GM18870 (cell line): Measurements from ENCODE around the gene LBR.

Source experiments
- ATAC-seq: cut with Tn5 transposase; IDR thresholded peaks from one replicate; pipeline ENCODE4 v1.9.1; 2021; ENCODE audit warnings: moderate library complexity; ENCODE audit not compliant: unreplicated experiment

LBR gene

DNA sequence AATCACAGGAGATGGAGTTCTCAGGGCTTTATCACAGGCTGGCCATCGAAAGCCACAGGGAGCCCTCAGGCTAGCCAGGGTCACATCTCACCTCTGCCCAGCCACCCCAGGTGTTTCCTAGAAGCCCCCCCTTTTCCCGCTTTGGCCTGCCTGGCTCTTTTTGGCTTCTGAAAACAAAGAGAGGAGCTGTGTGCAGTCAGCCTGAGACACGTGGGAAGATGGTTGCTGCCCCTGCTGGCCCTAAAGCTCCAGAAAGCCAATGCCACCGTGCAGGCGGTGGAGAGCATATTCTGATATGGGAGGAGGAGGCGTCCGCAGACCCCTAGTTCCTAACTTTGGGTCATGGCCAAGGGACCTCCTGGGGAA is 18.7 kb upstream of the LBR start:
- ATAC-seq, result no peak

DNA sequence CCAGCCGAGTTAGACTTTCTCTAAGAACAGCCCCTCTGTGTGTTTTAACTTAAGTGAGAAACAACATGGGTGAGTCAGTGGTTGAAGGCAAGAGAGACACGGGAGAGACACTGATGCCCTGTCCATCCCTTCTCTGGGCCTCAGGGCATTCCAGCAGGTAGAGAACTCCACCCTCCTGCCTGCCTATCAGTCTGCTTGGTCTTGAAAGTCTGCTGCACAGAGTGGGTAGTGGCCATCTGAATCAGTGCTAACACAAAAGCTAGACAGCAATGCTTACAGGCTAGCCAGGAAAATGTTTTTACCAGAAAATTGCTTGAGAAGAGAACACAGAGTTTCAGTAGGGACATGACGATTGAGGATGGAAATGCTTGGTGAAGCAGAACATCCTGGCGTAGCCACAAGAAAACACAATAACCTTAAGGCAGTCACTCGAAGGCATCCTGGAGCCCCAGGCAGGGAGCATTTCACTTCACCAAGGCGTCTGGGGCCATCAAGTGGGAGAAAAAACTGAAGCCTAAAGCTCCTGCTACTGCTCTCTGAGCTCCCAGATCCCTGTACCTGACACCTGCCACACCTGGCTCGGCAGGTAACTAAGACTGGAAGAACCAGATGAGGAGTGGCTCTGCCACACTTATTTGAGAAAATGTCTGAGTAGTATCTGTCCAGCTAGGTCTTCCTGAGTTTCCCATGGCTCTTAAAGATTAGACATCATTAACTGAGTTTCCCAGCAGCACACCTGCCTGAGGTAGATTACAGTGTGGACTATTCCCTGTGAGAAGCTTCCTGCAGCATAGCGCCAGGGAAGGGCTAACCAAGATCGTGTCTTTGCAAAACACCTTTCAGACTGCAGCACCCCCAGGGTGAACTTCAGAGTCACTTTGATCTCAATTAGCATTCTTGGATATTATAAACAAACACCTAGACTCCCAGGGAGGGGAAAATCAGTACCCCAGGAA is 18.1 kb upstream of the LBR start:
- no peak for ATAC-seq

DNA sequence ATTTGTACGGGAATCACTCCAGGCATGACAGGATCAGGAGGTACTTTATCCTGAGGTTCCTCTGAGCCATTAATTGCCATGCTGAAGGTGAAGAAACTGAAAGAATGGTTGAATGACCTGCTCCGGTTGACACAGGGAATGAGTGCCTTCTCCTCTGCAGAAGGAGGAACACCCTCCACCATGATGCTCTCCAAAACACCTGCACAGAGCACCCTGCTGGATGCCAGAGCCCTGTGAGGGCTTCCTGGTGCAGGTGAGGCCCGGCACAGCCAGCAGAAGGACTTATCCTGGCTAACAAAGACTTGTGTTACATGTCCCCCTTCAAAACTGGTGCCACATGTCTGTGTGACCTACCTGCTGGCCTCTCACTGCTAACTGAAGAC is 14.3 kb upstream of the LBR start:
- no peak for ATAC-seq

DNA sequence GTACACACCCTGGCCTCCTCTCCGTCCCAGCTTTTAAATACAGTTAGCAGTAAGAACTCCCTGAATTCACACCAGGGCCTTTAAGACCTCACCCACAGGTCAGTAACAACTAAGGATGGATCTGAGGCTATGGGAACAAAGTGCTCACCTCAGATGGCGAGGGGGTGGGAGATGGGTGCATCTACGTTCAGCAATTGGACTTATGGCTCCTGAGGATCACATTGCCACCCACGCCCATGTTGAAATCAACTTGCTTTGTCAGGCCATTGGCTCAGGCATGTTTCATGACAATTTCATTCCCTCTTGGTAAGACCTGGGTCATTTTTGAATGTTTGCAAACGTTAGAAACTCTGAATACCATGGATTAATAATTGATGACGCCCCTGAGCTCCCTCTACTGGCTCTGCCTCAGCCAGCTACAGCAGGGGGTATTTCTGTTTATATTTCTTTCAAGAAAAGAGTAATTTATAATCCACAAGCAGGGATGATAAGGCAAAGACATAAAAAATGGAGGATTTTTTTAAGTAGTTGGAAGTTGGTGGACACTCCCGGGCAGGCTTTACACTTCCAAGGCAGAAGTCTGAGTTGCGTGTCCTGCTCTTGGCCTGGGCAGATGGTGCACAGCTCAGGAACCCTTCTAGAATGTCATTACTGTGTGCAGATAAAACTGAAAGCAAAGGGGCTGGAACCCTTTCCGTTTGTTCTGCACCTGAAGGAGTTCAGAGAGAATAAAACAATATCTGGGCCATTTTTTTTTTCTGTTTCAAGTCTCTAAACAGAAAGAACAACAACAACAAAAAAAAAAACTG is 13.7 kb upstream of the LBR start:
- peak; percentile 34 for ATAC-seq

DNA sequence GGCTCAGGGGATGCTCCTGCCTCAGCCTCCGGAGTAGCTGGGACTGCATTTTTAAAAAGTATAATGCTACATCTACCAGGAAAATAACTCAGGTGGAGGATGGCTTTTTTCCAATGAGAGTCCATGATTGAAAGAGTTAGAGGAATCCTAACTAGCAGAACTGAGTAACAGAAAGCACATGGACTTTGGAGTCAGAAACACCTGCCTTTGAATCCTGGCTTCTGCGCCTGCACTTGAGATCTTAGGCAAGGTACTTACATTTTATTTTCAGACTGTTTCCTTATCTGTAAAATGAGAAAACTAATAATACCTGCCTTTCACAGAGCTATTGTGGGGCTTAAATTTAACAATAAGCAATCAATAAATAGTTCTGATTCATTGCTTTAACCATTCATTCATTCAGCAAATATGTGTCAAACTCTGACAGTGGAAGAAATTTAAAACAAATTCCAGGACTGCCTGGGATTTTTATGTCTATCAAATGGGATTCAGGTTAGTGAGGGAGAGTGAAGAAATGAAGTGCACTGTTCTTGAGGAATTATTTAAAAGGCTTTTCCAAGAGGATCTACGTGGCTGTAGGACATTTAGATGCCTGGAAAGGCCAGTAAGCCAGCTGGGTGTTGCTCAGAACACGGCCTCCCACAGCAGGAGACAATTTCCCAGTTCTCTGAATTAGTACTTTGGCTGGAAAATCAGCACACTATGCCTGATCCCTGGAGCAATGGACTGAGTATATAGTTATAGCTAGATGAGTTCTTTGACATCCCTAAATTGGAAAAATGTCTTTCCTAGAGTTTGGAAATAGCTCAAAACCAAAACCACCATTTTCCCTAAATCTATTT is 12.8 kb upstream of the LBR start:
- no peak for ATAC-seq

DNA sequence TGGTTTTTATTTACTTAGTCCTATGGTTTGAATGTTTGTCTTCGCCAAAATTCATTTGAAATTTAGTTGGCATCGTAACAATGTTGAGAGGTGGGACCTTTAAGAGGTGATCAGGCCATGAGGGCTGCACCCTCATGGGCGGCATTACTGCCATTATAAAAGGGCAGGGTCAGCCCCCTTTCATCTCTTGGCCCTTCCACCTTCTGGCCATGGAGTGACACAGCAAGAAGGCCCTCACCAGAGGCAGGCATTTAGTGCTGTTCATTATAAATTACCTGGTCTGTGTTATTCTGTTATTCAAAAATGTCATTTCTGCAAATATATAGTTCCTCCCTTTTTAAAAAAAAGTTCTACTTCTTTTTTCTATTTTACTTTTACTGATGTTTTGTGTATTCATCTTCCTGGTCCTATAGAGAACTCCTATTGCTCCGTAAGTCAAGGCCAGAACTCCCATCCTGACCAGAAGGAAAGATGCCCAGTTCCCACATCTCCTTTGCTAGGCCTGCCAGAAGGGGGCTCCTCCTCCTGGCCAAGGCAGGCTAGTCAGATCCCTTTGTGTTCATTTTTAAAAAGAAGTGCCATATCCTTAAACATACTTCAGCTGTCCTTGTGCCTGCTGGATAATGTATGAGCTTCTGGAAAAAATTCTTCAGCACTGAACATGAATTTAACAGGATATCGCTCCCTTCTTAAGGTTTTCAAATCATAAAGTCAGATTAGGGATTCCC is 10.0 kb upstream of the LBR start:
- ATAC-seq, result no peak

DNA sequence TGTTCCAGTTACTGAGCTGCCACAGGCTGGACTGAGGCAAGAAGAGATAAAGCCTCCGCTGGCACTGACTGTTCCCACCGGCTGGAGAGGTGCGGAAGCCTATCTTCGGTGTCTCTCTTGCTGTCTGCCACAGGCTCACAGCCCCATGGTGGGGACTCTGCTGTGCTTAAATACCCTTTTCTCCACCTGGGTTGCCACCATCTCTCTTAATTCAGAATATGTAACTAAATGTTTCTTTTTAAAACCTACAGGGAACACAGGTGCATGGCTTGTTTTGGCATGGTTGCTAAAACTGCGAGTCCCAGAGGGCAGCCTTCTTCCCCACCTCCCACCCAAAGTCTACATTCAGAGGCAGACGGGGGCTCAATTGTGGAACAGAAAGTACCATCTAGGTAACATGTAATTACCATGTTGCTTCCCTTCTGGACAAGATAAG is 8.1 kb upstream of the LBR start:
- no peak for ATAC-seq

DNA sequence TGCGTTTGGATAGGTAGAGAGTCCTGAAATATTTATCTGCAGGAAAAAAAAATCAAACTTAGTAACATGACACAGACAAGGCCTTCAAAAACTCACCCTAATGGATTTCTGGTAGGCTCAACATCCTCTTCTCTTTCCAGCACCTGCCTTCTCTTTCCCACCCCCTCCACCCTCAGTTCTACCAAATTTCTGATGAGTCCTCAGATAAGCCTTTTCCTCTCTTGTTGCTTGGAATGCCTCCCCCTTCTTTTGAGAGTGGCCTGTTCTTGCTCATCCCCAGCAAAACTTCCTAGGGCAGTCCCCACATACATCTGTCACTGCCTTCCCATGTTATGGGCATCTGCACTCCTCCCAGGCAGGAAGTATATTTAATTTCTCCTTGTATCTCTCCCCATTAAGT is 7.6 kb upstream of the LBR start:
- no peak for ATAC-seq

DNA sequence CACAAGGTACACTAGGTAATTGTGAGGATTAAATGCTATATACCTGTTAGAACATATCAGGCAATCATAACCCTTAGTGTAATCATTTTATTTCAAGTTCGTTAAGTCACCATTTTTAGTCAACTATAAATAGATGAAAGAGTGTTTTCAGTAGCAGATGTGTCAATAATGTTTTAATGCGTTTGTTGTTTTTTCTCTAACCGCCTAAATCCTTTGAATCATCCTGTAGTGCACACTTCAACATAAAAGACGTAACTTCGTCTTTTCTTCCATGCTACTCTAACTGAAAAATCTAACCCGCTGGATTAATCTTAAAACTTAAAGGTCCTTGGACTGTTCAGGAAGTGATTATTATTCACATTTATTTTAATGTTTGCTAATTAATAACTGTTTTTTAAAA is 7.2 kb upstream of the LBR start:
- no peak for ATAC-seq

DNA sequence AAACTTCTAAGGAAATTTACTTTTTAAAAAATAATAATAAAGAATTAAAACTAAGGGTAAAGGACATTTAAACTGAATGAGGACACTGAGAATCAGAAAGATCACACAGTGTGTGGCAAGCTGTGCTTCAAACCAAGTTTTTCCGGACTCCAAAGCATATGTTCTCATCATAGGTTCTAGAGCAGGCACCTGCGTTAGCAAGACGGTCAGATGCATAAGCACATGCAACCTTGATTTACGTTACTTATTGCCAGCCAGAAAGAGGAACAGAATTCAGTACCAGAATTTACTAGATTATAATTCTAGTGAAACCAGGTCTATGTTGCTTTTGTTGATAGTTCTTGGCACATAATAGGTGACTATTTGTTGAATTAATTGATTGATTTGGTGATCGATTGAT is 6.2 kb upstream of the LBR start:
- ATAC-seq, result no peak

DNA sequence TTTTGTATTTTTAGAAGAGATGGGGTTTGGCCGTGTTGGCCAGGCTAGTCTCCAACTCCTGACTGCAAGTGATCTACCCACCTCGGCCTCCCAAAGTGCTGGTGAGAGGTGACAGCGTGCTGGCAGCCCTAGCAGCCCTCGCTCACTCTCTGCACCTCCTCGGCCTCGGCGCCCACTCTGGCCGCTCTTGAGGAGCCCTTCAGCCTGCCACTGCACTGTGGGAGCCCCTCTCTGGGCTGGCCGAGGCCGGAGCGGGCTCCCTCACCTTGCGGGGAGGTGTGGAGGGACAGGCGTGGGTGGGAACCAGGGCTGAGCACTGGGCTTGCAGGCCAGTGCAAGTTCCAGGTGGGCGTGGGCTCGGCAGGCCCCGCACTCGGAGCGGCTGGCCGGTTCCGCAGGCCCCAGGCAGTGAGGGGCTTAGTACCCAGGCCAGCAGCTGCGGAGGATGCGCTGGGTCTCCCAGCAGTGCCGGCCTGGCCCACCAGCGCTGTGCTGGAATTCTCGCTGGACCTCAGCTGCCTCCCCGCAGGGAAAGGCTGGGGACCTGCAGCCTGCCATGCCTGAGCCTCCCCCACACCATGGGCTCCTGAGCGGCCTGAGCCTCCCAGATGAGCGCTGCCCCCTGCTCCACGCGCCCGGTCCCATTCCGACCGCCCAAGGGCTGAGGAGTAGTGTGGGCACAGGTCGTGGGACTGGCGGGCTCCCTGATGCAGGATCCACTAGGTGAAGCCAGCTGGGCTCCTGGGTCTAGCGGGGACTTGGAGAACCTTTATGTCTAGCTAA is 3.4 kb upstream of the LBR start:
- no peak for ATAC-seq

DNA sequence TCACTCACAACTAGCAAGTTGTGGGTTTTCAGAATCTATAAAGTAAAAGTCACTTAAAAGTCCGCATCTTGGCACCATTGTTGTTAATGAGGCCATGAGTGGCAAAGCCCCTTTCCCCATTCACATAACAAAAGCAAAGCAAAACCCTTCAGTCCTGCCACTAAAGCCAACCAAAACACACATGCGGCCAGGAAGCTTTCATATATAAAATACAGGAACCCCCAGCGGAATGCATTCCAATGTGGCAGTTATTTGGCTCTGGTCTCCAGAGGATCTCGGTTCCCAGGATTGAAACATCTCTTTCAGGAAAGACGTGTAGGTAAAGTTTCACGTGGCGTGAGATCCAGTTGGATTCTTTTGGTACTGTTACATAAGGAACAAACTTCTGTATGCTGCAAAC is 2.5 kb upstream of the LBR start:
- ATAC-seq, result no peak

DNA sequence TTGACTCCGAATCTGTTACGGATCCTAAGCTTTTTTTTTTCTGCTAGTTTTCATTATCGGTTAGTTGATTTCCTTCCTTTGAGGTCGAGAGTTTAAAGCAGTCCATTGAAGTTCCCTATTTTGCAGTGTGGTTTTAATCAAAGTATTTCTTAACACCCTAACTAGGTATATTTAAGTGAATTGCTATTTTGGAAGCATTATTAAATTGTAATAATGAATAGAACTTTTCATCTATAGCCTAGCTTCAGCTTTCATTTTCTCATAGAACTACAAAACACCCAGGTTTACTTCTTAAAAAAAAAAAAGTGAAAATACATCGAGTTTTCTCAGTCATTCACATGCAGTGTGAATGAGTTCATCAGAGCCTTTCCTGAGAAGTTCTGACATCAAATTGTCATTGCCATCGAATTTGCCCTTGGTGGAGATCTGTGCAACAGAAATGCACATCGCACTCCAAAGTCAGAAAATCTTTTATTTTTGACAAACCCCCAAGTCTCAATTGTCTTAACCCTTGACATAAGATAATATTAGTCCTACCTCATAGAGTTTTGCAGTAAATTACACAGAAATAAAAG is 1.1 kb upstream of the LBR start:
- no peak for ATAC-seq

DNA sequence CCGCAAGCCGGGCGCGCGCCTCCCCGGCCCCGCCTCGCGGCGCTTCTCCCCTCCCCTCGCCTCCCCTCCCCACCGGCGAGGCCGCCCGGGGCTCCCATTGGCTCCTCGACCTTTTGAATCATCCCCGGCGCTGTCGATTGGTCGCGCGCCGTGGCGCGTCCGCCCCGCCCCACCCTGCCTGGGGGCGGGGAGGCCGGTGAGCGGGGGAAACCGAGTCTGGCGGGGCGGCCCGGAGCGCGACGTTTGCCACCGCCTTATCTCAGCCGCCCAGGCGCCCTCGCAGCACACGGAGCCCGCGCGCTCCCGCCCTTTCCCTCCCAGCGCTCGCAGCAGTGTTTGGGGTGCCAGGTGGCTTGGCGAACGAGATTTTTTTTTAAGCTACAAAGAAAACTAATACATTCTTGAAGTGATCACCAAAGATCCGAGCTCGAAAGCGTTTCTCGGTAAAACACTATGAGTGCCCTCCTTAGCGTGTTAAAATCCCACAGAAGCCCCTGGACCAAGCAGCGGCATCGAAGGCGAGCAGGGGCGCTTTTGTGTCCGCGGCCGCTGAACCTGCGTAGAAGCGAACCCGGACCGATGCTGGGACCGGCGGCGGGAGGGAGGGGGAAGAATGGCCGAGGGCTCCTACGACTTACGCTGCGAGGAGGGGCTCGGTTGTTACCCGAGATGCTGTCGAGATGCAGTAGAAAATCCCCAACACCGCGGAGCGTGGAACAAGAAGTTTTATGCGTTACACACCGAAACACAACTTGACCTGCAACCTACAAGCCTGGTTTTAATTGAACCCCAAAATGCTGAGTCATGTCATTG is 436 bp upstream of the LBR start:
- peak; percentile 62 for ATAC-seq

DNA sequence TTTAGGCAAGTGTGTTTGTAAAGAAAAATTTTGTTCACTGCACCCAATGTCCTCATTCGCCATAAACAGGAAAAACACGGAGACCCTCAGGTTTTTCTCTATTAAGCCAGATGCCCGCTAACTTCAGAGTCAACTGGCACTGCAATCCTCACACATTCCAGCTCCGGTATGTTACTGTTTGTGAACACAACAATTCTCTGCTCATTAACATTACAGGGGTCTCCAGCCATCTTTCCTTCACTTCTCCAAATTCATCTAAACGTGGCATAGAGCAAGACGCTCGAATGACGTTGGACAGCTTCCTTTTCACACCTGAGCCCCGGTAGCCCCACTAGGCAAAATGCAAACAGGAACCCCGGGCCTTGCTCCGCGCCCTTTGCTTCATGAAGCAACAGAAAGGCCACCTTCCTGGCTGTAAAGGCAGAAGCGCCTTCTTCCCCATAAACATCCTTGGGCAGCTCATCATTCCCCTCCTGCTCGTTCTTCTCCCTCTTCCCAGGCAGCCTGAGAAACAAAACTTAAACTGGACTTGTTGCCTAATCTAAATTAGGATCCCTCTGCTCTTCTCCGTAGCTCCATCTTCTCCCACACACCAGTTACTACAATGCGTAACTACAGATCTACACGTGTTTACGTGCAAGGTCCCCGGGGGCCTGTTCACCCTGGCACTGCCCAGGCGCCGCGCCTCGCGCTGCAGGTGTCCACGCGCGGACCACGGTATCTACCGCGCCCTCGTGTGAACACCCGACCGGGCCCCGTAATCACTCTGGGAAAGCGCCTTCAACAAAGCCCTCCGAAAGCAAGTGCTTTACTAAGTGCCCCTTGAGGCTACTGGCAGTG is 1.2 kb downstream of the LBR start:
- ATAC-seq, result no peak

DNA sequence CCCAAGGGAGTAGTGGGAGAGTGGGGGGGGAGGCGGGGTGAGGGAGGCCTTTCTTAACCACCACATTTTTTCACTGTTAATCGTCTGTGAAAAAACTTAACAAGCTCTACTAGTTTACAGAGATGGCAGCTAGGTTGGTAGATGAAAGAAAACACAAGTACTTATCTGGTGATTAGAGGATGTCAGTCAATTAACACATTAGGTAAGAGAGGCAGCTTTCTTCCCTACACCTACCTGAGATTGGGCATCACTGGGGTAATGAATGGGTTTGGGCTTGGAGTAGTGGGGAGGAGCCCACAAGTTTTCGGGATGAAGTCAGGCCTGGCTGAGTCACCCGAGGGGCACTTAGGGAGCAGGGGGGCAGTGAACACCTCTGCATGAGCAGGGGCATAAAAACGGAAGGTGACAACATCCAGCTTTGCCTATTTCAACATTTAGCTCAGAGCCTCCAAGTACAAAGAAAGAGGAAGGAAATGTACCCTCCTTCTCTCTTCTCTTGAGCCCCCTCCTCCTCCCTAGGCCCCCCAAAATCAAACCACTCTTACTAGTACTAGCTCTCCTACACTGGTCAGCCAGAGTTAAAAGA is 2.5 kb downstream of the LBR start:
- ATAC-seq, result no peak

DNA sequence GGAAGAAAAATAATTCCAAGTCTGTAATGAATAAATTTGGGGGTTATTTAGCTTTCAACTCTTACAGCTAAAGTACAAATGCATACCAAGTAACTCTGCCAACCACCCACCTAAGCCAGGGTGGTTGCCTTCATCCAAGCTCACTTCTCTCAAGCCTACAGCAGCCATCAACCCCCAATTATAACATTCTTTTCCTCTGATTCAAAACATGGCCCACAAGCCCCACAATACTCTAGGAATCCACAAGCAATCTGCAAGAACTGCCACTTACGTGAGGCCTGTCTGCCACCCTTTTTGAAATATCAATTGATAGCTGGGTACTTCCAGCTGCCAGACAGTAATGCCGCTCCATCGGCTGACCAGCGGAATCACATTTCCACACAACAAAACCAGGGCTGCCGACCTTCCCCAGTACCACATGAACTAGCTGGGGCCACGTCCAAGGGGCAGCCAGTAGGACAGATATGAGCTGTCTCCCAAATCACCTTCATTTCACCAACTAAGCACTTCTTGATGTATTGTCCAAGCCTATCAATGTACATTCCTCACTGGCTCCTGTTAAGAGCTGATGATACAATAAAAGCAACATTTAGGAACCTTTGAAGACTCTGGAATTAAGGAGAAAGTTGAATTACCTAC is 3.2 kb downstream of the LBR start:
- no peak for ATAC-seq
